Mesenchymal stem cell (in vitro differentiated cells and primary cell): ENCODE measurements around the gene FAAH.
A peak's percentile ranks its signal among the peaks of the same experiment; 100 is the strongest.

Experiments
- DNase-seq: peaks from one replicate; pipeline ENCODE4 v3.0.0-alpha.2; 2013
- H2AFZ ChIP-seq: one replicate; pipeline ENCODE4 v1.6.1; 2013; ENCODE audit warnings: low read depth, mild to moderate bottlenecking, control low read depth, inconsistent platforms, low read length, moderate library complexity
- H2AK5ac ChIP-seq: 2 replicates; pipeline ENCODE4 v1.6.1; 2013; ENCODE audit warnings: low read length, moderate library complexity, mild to moderate bottlenecking, inconsistent platforms; ENCODE audit not compliant: severe bottlenecking
- H2BK120ac ChIP-seq: one replicate; pipeline ENCODE4 v1.6.1; 2013; ENCODE audit warnings: low read depth, mild to moderate bottlenecking, inconsistent platforms, low read length, moderate library complexity
- H2BK12ac ChIP-seq, 2 experiments: one replicate each; pipeline ENCODE4 v1.6.1; 2013; ENCODE audit warnings: inconsistent platforms in 2 of 2, low read length in 2 of 2, mild to moderate bottlenecking in 2 of 2, moderate library complexity in 2 of 2, control low read depth in 1 of 2
- H2BK15ac ChIP-seq: one replicate; pipeline ENCODE4 v1.6.1; 2013; ENCODE audit warnings: mild to moderate bottlenecking, low read depth, inconsistent platforms; ENCODE audit not compliant: poor library complexity, severe bottlenecking
- H2BK5ac ChIP-seq: 2 replicates; pipeline ENCODE4 v1.6.1; 2013; ENCODE audit warnings: low read depth, mild to moderate bottlenecking, low read length, control low read depth, inconsistent platforms; ENCODE audit not compliant: poor library complexity, severe bottlenecking
- H3K14ac ChIP-seq, 2 experiments: one replicate each; pipeline ENCODE4 v1.6.1; 2013; ENCODE audit warnings: inconsistent platforms in 2 of 2, low read length in 2 of 2, control low read depth in 1 of 2, mild to moderate bottlenecking in 1 of 2, moderate library complexity in 1 of 2
- H3K18ac ChIP-seq, 2 experiments: one replicate each; pipeline ENCODE4 v1.6.1; 2013; ENCODE audit warnings: inconsistent platforms in 2 of 2, low read length in 2 of 2, control low read depth in 1 of 2, low read depth in 1 of 2, mild to moderate bottlenecking in 1 of 2
- H3K23ac ChIP-seq, 2 experiments: one replicate each; pipeline ENCODE4 v1.6.1; 2013; ENCODE audit warnings: inconsistent platforms in 2 of 2, low read length in 2 of 2, mild to moderate bottlenecking in 2 of 2, moderate library complexity in 2 of 2, control low read depth in 1 of 2
- H3K27ac ChIP-seq: 2 replicates; pipeline ENCODE4 v1.5.1; 2013; ENCODE audit warnings: mild to moderate bottlenecking, moderate library complexity, low read length, control low read depth, inconsistent platforms; ENCODE audit not compliant: poor library complexity, severe bottlenecking
- H3K27me3 ChIP-seq, 2 experiments: 2 replicates each; pipeline versions ENCODE4 v1.6.1 to v1.7.0; 2013; ENCODE audit warnings: low read length in 2 of 2, mild to moderate bottlenecking in 2 of 2, moderate library complexity in 2 of 2, control low read depth in 1 of 2, inconsistent platforms in 1 of 2; ENCODE audit not compliant: control insufficient read depth in 1 of 2, insufficient read depth in 1 of 2
- H3K36me3 ChIP-seq, 2 experiments: 2 replicates each; pipeline versions ENCODE4 v1.6.1 to v1.7.0; 2013; ENCODE audit warnings: low read length in 2 of 2, control low read depth in 1 of 2, inconsistent platforms in 1 of 2, low read depth in 1 of 2, mild to moderate bottlenecking in 1 of 2; ENCODE audit not compliant: insufficient read depth in 2 of 2, control insufficient read depth in 1 of 2
- H3K4ac ChIP-seq, 2 experiments: one replicate each; pipeline ENCODE4 v1.6.1; 2013; ENCODE audit warnings: inconsistent platforms in 2 of 2, low read length in 2 of 2, mild to moderate bottlenecking in 2 of 2, moderate library complexity in 2 of 2, control low read depth in 1 of 2, low read depth in 1 of 2
- H3K4me1 ChIP-seq: 2 replicates; pipeline ENCODE4 v1.6.1; 2013; ENCODE audit warnings: low read depth, low read length, control low read depth; ENCODE audit not compliant: control insufficient read depth, insufficient read depth
- H3K4me2 ChIP-seq: 2 replicates; pipeline ENCODE4 v1.6.1; 2013; ENCODE audit warnings: low read length, mild to moderate bottlenecking, inconsistent platforms; ENCODE audit not compliant: poor library complexity, severe bottlenecking
- H3K4me3 ChIP-seq, 2 experiments: 2 replicates each; pipeline versions ENCODE4 v1.5.1 to v1.7.0; 2013; ENCODE audit warnings: low read length in 2 of 2, mild to moderate bottlenecking in 2 of 2, control low read depth in 1 of 2, low read depth in 1 of 2; ENCODE audit not compliant: insufficient read depth in 1 of 2
- H3K79me1 ChIP-seq: replicated peaks from 2 replicates; pipeline ENCODE4 v1.6.1; 2013; ENCODE audit warnings: mild to moderate bottlenecking, control low read depth, low read length, inconsistent platforms; ENCODE audit not compliant: poor library complexity, severe bottlenecking
- H3K9ac ChIP-seq: 2 replicates; pipeline ENCODE4 v1.7.0; 2013; ENCODE audit warnings: mild to moderate bottlenecking, low read length, moderate library complexity
- H3K9me3 ChIP-seq: 2 replicates; pipeline ENCODE4 v1.7.0; 2013; ENCODE audit warnings: mild to moderate bottlenecking, low read length; ENCODE audit not compliant: control insufficient read depth
- H4K8ac ChIP-seq: one replicate; pipeline ENCODE4 v1.6.1; 2013; ENCODE audit warnings: inconsistent platforms, mild to moderate bottlenecking, low read length, moderate library complexity
- H4K91ac ChIP-seq: one replicate; pipeline ENCODE4 v1.6.1; 2013; ENCODE audit warnings: mild to moderate bottlenecking, low read length, inconsistent platforms
- WGBS: methylation state at CpG from one replicate; pipeline ENCODE4 v1.1.7; 2013; ENCODE audit warnings: mixed read lengths; 5-methylcytosine and 5-hydroxymethylcytosine counted together

FAAH gene

GRCh38 chr1:46369542-46370213, 24.4 kb upstream of the FAAH start:
- Histone ChIP-seq H3K4ac (no peak overlapping the region), H3K9me3 (no peaks in the 10 kb centered on the region), H3K36me3 (peaks cover 7 to 26% of the 10 kb centered on the region in 2 experiments), H2BK120ac (no peak overlapping the region), H3K4me2 (no peak overlapping the region), H3K14ac (no peak overlapping the region), H2AK5ac (no peak overlapping the region), H3K4me1 (peaks cover 2% of the 10 kb centered on the region), H4K91ac (no peak overlapping the region), H3K18ac (no peak overlapping the region), H3K27me3 (no peaks in the 10 kb centered on the region), H4K8ac (no peak overlapping the region), H2BK12ac (no peak overlapping the region), H2BK5ac (no peak overlapping the region), H3K79me1 (no peaks in the 10 kb centered on the region), H3K4me3 (no peak overlapping the region), H2BK15ac (no peak overlapping the region), H3K23ac (no peak overlapping the region), H2AFZ (no peak overlapping the region), H3K27ac (no peak overlapping the region), H3K9ac (peak overlapping the region; percentile 16)
- no peak for DNase-seq
- WGBS: 82% methylated on average over 4 of the region's 4 CpGs

DNA sequence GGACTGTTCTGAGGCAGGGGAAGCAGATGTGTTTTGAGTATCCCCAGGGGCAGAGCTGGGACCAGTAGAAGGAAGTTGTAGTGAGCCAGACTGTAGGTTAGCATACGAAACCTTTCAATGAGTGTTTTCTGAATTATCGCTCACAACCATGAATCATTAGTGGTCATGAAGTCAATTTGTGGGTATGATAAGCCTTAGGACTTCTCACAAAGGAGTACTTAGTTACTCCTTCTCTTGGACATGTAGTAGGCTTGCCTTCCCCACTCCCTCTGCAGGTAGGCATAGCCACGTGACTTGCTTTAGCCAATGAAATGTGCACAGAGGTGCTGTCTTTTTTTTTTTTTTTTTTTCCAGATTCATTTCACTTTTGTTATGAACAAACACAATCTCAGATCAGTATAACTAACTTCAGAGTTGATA, 23.9 kb upstream of the FAAH start:
- H4K8ac ChIP-seq: no peak overlapping the region
- H2AK5ac ChIP-seq: no peak overlapping the region
- H2BK120ac ChIP-seq: no peak overlapping the region
- H3K4me3 ChIP-seq: no peak overlapping the region
- H2BK15ac ChIP-seq: no peak overlapping the region
- no peak overlapping the region for H3K14ac ChIP-seq
- H4K91ac ChIP-seq: no peak overlapping the region
- no peak overlapping the region for H2BK12ac ChIP-seq
- H3K36me3 ChIP-seq: peaks cover 7 to 23% of the 10 kb centered on the region in 2 experiments
- no peak overlapping the region for H3K4me2 ChIP-seq
- DNase-seq: no peak
- H3K79me1 ChIP-seq: no peaks in the 10 kb centered on the region
- no peak overlapping the region for H2AFZ ChIP-seq
- H3K23ac ChIP-seq: no peak overlapping the region
- H3K18ac ChIP-seq: no peak overlapping the region
- H3K9ac ChIP-seq: peak overlapping the region; percentile 16
- no peak overlapping the region for H2BK5ac ChIP-seq
- 100% methylated on average over 3 of the region's 3 CpGs for WGBS
- peaks cover 2% of the 10 kb centered on the region for H3K4me1 ChIP-seq
- H3K9me3 ChIP-seq: no peaks in the 10 kb centered on the region
- H3K4ac ChIP-seq: no peak overlapping the region
- H3K27ac ChIP-seq: no peak overlapping the region
- no peaks in the 10 kb centered on the region for H3K27me3 ChIP-seq

GRCh38 chr1:46372431-46372830, 21.7 kb upstream of the FAAH start:
- no peak overlapping the region for H4K8ac ChIP-seq
- WGBS: no CpG with 5 or more reads among the region's 1 CpG
- H3K14ac ChIP-seq: no peak overlapping the region
- H2AK5ac ChIP-seq: no peak overlapping the region
- no peak overlapping the region for H2BK5ac ChIP-seq
- no peak overlapping the region for H3K4ac ChIP-seq
- H3K79me1 ChIP-seq: no peaks in the 10 kb centered on the region
- H4K91ac ChIP-seq: no peak overlapping the region
- H3K4me3 ChIP-seq: no peak overlapping the region
- DNase-seq: peak; percentile 18
- H3K4me2 ChIP-seq: no peak overlapping the region
- no peaks in the 10 kb centered on the region for H3K27me3 ChIP-seq
- no peak overlapping the region for H3K27ac ChIP-seq
- H3K36me3 ChIP-seq: peaks cover 7 to 12% of the 10 kb centered on the region in 2 experiments
- H3K23ac ChIP-seq: no peak overlapping the region
- peaks cover 2% of the 10 kb centered on the region for H3K4me1 ChIP-seq
- no peaks in the 10 kb centered on the region for H3K9me3 ChIP-seq
- no peak overlapping the region for H3K18ac ChIP-seq
- H2AFZ ChIP-seq: no peak overlapping the region
- H2BK120ac ChIP-seq: no peak overlapping the region
- H2BK15ac ChIP-seq: no peak overlapping the region
- no peak overlapping the region for H3K9ac ChIP-seq
- no peak overlapping the region for H2BK12ac ChIP-seq

- Histone ChIP-seq H3K4me3 (no peak overlapping the region), H3K9me3 (peaks cover 6% of the 10 kb centered on the region), H2BK120ac (no peak overlapping the region), H3K27ac (no peak overlapping the region), H2AK5ac (no peak overlapping the region), H2BK15ac (no peak overlapping the region), H2BK12ac (no peak overlapping the region), H3K14ac (no peak overlapping the region), H2BK5ac (no peak overlapping the region), H2AFZ (no peak overlapping the region), H3K4me2 (no peak overlapping the region), H3K23ac (no peak overlapping the region), H3K36me3 (no peaks in the 10 kb centered on the region), H3K9ac (no peak overlapping the region), H3K18ac (no peak overlapping the region), H4K8ac (no peak overlapping the region), H3K79me1 (no peaks in the 10 kb centered on the region), H4K91ac (no peak overlapping the region), H3K4ac (no peak overlapping the region), H3K27me3 (no peaks in the 10 kb centered on the region), H3K4me1 (no peaks in the 10 kb centered on the region)
- no peak for DNase-seq
- WGBS: 100% methylated on average over 1 of the region's 1 CpG
Measured at GRCh38 chr1:46379996-46380395, 14.1 kb upstream of the FAAH start.
